ENCODE measurements around the gene TERT. TPM values are rescaled to one million over a fixed set of nuclear protein-coding genes. Genes with fewer than 3 reads are reported as not detected.
"Not testable (repeated sequence)": the region's sequence is repeated elsewhere in the genome, so short reads cannot be mapped to it uniquely, and the experiment has no call there.

Gene TERT
- total RNA-seq, 1 donor from 2014 or later = 2.9 TPM

DNA sequence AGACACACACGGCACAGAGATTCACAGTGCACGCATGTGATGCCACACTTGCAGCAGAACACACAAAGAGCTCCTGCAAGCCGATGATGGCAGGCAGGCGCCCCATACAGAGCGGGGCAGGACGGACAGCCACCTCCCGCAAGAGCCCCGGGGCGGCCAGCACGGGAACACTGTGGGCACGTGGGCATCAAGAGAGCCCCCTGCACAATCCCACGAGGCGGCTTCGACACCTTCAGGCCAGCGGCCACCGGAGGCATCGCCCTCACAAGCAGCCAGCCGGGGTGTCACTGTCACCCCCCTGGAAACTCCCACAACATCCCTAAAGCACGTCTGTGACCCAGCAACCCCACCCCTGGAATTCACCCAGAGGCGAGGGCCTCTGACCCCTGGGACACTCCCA lies 17.9 kb downstream of the TERT start:
- Mint-ChIP-seq H3K27me3 (ENCODE audit: unreplicated experiment) (peaks cover 8% of the 10 kb centered on the region), H3K27ac (ENCODE audit: unreplicated experiment) (no peak overlapping the region), H3K4me3 (ENCODE audit: unreplicated experiment) (no peak overlapping the region), H3K36me3 (ENCODE audit: unreplicated experiment) (peaks cover 9% of the 10 kb centered on the region), H3K9me3 (ENCODE audit: unreplicated experiment) (no peaks in the 10 kb centered on the region), H3K4me1 (ENCODE audit: low read depth, unreplicated experiment) (no peaks in the 10 kb centered on the region)
- TF ChIP-seq, protein P1, sequence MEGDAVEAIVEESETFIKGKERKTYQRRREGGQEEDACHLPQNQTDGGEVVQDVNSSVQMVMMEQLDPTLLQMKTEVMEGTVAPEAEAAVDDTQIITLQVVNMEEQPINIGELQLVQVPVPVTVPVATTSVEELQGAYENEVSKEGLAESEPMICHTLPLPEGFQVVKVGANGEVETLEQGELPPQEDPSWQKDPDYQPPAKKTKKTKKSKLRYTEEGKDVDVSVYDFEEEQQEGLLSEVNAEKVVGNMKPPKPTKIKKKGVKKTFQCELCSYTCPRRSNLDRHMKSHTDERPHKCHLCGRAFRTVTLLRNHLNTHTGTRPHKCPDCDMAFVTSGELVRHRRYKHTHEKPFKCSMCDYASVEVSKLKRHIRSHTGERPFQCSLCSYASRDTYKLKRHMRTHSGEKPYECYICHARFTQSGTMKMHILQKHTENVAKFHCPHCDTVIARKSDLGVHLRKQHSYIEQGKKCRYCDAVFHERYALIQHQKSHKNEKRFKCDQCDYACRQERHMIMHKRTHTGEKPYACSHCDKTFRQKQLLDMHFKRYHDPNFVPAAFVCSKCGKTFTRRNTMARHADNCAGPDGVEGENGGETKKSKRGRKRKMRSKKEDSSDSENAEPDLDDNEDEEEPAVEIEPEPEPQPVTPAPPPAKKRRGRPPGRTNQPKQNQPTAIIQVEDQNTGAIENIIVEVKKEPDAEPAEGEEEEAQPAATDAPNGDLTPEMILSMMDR (IDR thresholded peaks at IDR 0.05; ENCODE audit: partially characterized antibody, unreplicated experiment) = no peak
- peak; percentile 7 for DNase-seq

DNA sequence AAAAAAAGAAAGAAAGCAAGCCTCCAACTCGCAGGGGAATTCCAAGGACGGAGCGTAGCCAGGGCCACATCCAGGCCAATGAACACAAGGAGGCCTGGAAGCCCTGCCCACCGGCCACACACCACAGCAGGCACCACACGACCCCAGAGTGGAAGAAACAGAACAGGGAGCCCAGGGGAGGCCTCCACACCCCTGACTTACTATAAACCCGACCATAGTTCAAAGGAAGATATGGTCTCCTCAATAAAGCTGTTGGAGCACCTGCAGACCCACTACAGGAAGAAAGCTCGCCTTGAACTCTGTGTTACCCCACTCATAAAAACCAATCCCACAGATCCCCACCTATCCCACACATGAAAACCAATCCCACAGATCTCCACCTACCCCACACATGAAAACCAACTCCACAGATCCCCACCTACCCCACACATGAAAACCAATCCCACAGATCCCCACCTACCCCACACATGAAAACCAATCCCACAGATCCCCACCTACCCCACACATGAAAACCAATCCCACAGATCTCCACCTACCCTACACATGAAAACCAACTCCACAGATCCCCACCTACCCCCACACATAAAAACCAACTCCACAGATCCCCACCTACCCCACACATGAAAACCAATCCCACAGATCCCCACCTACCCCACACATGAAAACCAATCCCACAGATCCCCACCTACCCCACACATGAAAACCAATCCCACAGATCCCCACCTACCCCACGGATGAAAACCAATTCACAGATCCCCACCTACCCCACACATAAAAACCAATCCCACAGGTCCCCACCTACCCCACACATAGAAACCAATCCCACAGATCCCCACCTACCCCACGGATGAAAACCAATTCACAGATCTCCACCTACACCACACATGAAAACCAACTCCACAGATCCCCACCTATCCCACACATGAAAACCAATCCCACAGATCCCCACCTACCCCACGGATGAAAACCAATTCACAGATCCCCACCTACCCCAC lies 19.2 kb downstream of the TERT start:
- not testable (repeated sequence) for H3K36me3 Mint-ChIP-seq (ENCODE audit: unreplicated experiment); H3K9me3 Mint-ChIP-seq (ENCODE audit: unreplicated experiment); DNase-seq; H3K27me3 Mint-ChIP-seq (ENCODE audit: unreplicated experiment); H3K4me1 Mint-ChIP-seq (ENCODE audit: low read depth, unreplicated experiment); H3K4me3 Mint-ChIP-seq (ENCODE audit: unreplicated experiment); H3K27ac Mint-ChIP-seq (ENCODE audit: unreplicated experiment)

DNA sequence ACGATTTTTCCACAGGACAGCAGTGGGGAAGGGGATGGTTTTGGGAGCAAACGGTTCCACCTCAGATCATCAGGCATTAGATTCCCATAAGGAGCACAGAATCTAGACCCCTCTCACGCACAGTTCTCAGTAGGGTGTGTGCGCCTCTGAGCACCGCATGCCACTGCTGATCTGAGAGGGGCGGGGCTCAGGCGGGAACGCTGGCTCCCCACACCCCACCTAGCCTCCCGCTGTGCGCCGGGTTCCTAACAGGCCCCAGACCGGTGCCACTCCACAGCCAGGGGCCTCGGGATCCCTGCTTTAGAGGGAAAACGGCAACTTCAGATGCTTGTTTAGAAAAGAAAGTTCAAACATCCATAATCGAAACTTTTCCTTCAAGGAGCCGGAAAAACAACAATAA lies 20.4 kb downstream of the TERT start:
- no peak overlapping the region for H3K27ac Mint-ChIP-seq (ENCODE audit: unreplicated experiment)

DNA sequence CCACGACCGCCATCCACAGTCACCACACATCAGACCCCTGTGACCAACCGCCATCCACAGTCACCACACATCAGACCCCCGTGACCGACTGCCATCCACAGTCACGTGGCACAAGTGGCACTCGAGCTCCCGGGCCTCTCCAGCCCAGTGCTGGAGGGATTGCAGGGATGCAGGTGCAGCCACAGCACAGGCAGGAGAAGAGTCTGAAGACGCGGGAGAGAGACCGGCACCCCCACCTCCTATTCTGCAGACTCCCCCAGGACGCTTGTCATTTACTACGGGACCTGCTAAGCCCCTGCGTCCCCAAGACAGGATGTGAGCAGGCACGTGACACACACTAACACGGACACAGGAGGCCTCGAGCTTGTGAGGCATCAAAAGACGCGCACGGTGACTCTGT lies 21.1 kb downstream of the TERT start:
- peaks cover 9% of the 10 kb centered on the region for H3K36me3 Mint-ChIP-seq (ENCODE audit: unreplicated experiment)
- H3K9me3 Mint-ChIP-seq (ENCODE audit: unreplicated experiment) = no peaks in the 10 kb centered on the region
- H3K27me3 Mint-ChIP-seq (ENCODE audit: unreplicated experiment) = peaks cover 8% of the 10 kb centered on the region
- no peaks in the 10 kb centered on the region for H3K4me1 Mint-ChIP-seq (ENCODE audit: low read depth, unreplicated experiment)
- no peak overlapping the region for H3K4me3 Mint-ChIP-seq (ENCODE audit: unreplicated experiment)
- peak; percentile 3 for DNase-seq
- no peak overlapping the region for H3K27ac Mint-ChIP-seq (ENCODE audit: unreplicated experiment)
- TF ChIP-seq, protein P1 (IDR thresholded peaks at IDR 0.05; ENCODE audit: partially characterized antibody, unreplicated experiment) = no peak

More for the DNA sequence above, 20.4 kb downstream of the TERT start:
- Mint-ChIP-seq H3K36me3 (ENCODE audit: unreplicated experiment) (peaks cover 9% of the 10 kb centered on the region), H3K27me3 (ENCODE audit: unreplicated experiment) (peaks cover 8% of the 10 kb centered on the region), H3K4me3 (ENCODE audit: unreplicated experiment) (no peak overlapping the region), H3K9me3 (ENCODE audit: unreplicated experiment) (no peaks in the 10 kb centered on the region), H3K4me1 (ENCODE audit: low read depth, unreplicated experiment) (no peaks in the 10 kb centered on the region)
- DNase-seq = no peak
- TF ChIP-seq, protein P1 (IDR thresholded peaks at IDR 0.05; ENCODE audit: partially characterized antibody, unreplicated experiment) = no peak

DNA sequence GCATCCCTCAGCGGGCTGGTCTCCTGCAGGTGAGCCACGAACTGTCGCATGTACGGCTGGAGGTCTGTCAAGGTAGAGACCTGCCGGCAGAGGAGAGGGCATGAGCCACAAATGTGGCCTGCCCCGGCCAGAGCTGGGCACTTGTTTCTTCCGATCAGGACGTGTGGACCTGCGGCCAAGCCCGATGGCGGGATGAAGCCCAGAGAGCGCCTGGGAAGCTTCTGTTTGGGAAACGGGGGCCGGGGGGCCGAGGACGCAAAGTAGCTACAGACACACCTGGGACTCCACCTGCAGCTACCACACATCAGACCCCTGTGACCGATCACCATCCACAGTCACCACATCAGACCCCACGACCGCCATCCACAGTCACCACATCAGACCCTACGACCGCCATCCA lies 22.7 kb downstream of the TERT start:
- Mint-ChIP-seq H3K4me1 (ENCODE audit: low read depth, unreplicated experiment) (no peaks in the 10 kb centered on the region), H3K27me3 (ENCODE audit: unreplicated experiment) (peaks cover 2% of the 10 kb centered on the region), H3K27ac (ENCODE audit: unreplicated experiment) (no peak overlapping the region), H3K36me3 (ENCODE audit: unreplicated experiment) (peaks cover 4% of the 10 kb centered on the region), H3K9me3 (ENCODE audit: unreplicated experiment) (peaks cover 2% of the 10 kb centered on the region), H3K4me3 (ENCODE audit: unreplicated experiment) (no peak overlapping the region)
- TF ChIP-seq, protein P1 (IDR thresholded peaks at IDR 0.05; ENCODE audit: partially characterized antibody, unreplicated experiment) = no peak
- no peak for DNase-seq

Data from glutamatergic neuron (in vitro differentiated cells).